Tibial nerve (tissue), 4 donors: ENCODE results near the gene C10orf62. TPM values are rescaled to one million over a fixed set of nuclear protein-coding genes. Genes with fewer than 3 reads are reported as not detected.

ENCODE experiments used
- DNase-seq, 2 donors: peaks; one replicate each; pipeline ENCODE4 v3.0.0-alpha.2; 2019; ENCODE audit warnings: low spot score in 2 of 2
- H3K27ac ChIP-seq, 4 donors: fragments of 200-600 bp; sonication (generic) in 3 of 4; one replicate each; pipeline ENCODE4 v1.5.1; 2017 to 2019; ENCODE audit warnings: mild to moderate bottlenecking in 1 of 4
- H3K27me3 ChIP-seq, 2 donors: fragments of 200-600 bp; sonication (generic) in 1 of 2; one replicate each; pipeline versions ENCODE4 v1.5.1 to v1.6.0; 2017 to 2019
- H3K36me3 ChIP-seq, 3 donors: fragments of 200-600 bp; sonication (generic); one replicate each; pipeline ENCODE4 v1.5.1; 2018 to 2019
- H3K4me1 ChIP-seq, 4 donors: fragments of 200-600 bp; sonication (generic) in 3 of 4; one replicate each; pipeline ENCODE4 v1.5.1; 2017 to 2019
- H3K4me3 ChIP-seq, 4 donors: fragments of 200-600 bp; sonication (generic) in 3 of 4; one replicate each; pipeline ENCODE4 v1.5.1; 2017 to 2019; ENCODE audit warnings: mild to moderate bottlenecking in 1 of 4, moderate library complexity in 1 of 4
- H3K9me3 ChIP-seq, 4 donors: fragments of 200-600 bp; sonication (generic) in 3 of 4; one replicate each; pipeline ENCODE4 v1.5.1; 2017 to 2019
- CTCF ChIP-seq, 5 experiments: fragments of 200-600 bp in 3 of 5; fragments of 450-650 bp in 2 of 5; sonication (generic) in 3 of 5; IDR thresholded peaks; one replicate each; pipeline ENCODE4 v1.5.1; 2016 to 2019; ENCODE audit warnings: antibody characterized with exemption in 5 of 5, mild to moderate bottlenecking in 3 of 5, moderate library complexity in 2 of 5
- EP300 ChIP-seq, 2 donors: sonication (generic); formaldehyde crosslinking; IDR thresholded peaks; one replicate each; pipeline ENCODE4 v1.6.1; 2017; ENCODE audit warnings: antibody characterized with exemption in 2 of 2, mild to moderate bottlenecking in 1 of 2
- POLR2A ChIP-seq, 2 donors: fragments of 450-650 bp; IDR thresholded peaks; one replicate each; pipeline ENCODE4 v1.6.1; 2017; ENCODE audit warnings: antibody characterized with exemption in 2 of 2, mild to moderate bottlenecking in 2 of 2, moderate library complexity in 2 of 2
- WGBS, 2 donors: methylation state at CpG; one replicate each; pipeline ENCODE4 v1.1.5; 2018; 5-methylcytosine and 5-hydroxymethylcytosine counted together
- total RNA-seq, 4 donors: library from RNA; depleted of rRNA; stranded (reverse); fragments of >200 nt; gene quantifications; one replicate each; pipeline ENCODE4 v1.1.0, GENCODE V29; 2016

Gene C10orf62
- total RNA-seq, 4 donors from 2014 or later = 1.1 to 1.7 (median 1.2) TPM

- no peaks in the 10 kb centered on the region for H3K27me3 ChIP-seq
- peaks cover 0 to 24% (median 6%) of the 10 kb centered on the region in 4 donors for H3K4me1 ChIP-seq
- WGBS, 2 donors = 44 to 46% methylated on average over 4 of the region's 4 CpGs
- H3K9me3 ChIP-seq = no peaks in the 10 kb centered on the region
- H3K36me3 ChIP-seq = no peaks in the 10 kb centered on the region
- H3K27ac ChIP-seq = peak overlapping the region in 1 of 4 donors; percentile 44
- TF ChIP-seq EP300 (IDR thresholded peaks at IDR 0.05) = no peak
- no peak for TF ChIP-seq POLR2A (IDR thresholded peaks at IDR 0.05)
- TF ChIP-seq CTCF (IDR thresholded peaks at IDR 0.05) = no peak
- peak in 1 of 2 donors; percentile 49 for DNase-seq
- no peak overlapping the region for H3K4me3 ChIP-seq
Observed at GRCh38 chr10:97593421-97593820, 3.9 kb downstream of the C10orf62 start.

- Histone ChIP-seq H3K27ac (peak overlapping the region; percentile 40 to 86 (median 78)), H3K4me3 (no peak overlapping the region), H3K36me3 (no peaks in the 10 kb centered on the region), H3K4me1 (peaks cover 0 to 24% (median 6%) of the 10 kb centered on the region in 4 donors), H3K9me3 (no peaks in the 10 kb centered on the region), H3K27me3 (no peaks in the 10 kb centered on the region)
- TF ChIP-seq EP300 (IDR thresholded peaks at IDR 0.05) (peak; percentile 24 to 85), POLR2A (IDR thresholded peaks at IDR 0.05) (no peak)
- peak in 1 of 2 donors; percentile 73 for DNase-seq
- WGBS, 2 donors = 52 to 53% methylated on average over 10 of the region's 10 CpGs
Observed at GRCh38 chr10:97596101-97597082, 6.9 kb downstream of the C10orf62 start.

GRCh38 chr10:97597778-97598177 is 8.3 kb downstream of the C10orf62 start:
- H3K9me3 ChIP-seq = no peaks in the 10 kb centered on the region
- H3K27me3 ChIP-seq = no peaks in the 10 kb centered on the region
- H3K36me3 ChIP-seq = no peaks in the 10 kb centered on the region
- no peak overlapping the region for H3K4me3 ChIP-seq
- no peak for DNase-seq
- H3K4me1 ChIP-seq = peaks cover 0 to 24% (median 6%) of the 10 kb centered on the region in 4 donors
- H3K27ac ChIP-seq = peak overlapping the region in 1 of 4 donors; percentile 86
- 87 to 88% methylated on average over 2 of the region's 2 CpGs for WGBS, 2 donors
- TF ChIP-seq POLR2A (IDR thresholded peaks at IDR 0.05) (no peak), EP300 (IDR thresholded peaks at IDR 0.05) (no peak), CTCF (IDR thresholded peaks at IDR 0.05) (no peak)

- 91 to 93% methylated on average over 19 of the region's 19 CpGs for WGBS, 2 donors
- peaks cover 0 to 18% (median 6%) of the 10 kb centered on the region in 4 donors for H3K4me1 ChIP-seq
- no peak overlapping the region for H3K27ac ChIP-seq
Observed at GRCh38 chr10:97598407-97599271, 9.1 kb downstream of the C10orf62 start.

More at GRCh38 chr10:97598407-97599271, 9.1 kb downstream of the C10orf62 start:
- Histone ChIP-seq H3K4me3 (no peak overlapping the region), H3K27me3 (no peaks in the 10 kb centered on the region), H3K9me3 (no peaks in the 10 kb centered on the region), H3K36me3 (no peaks in the 10 kb centered on the region)
- TF ChIP-seq CTCF (IDR thresholded peaks at IDR 0.05) (no peak), EP300 (IDR thresholded peaks at IDR 0.05) (no peak), POLR2A (IDR thresholded peaks at IDR 0.05) (no peak)
- no peak for DNase-seq
